Measurements from ENCODE around the gene STARD5.

DNA sequence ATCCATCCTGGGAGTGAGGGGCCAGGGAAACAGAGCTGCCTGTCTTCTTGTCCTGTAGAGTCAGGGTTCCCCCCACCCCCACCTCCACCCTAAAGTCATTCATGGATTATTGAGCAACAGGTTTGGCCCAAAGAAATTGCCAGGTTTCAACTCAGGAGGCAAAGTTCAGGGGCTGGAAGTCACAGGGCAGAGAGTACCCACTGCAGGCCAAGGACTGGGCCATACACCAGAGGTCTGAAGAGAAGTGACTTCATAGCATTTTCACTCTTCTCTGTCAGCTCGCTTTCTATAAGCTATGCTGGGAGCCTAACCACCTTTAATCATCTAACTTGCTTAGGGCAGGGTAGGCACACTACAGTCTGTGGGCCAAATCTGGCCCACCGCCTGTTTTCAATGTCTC, 50.1 kb downstream of the STARD5 start:
- no peak for TF ChIP-seq CTCF (conservative IDR thresholded peaks at IDR 0.05; ENCODE audit: low read length)
- TF ChIP-seq EZH2phosphoT487 (IDR thresholded peaks at IDR 0.05; ENCODE audit: borderline replicate concordance): no peak
